CD4-positive, alpha-beta T cell (primary cell): Measurements from ENCODE around the gene MMP28. TPM values are rescaled to one million over a fixed set of nuclear protein-coding genes. Genes with fewer than 3 reads are reported as not detected.
A peak's percentile ranks its signal among the peaks of the same experiment; 100 is the strongest.

ENCODE experiments used
- ATAC-seq: fragments of 200-7000 bp; cut with Tn5 transposase; one replicate; pipeline ENCODE4 v1.10.0; 2022; ENCODE audit warnings: mild to moderate bottlenecking; ENCODE audit not compliant: poor library complexity
- CTCF ChIA-PET: fragments of 350-600 bp; sonication (Branson Sonifier 250); formaldehyde crosslinking; loops from one replicate; lab custom pipeline; 2021; ENCODE audit warnings: antibody characterized with exemption, inconsistent platforms; lab: Charles Lee
- POLR2A ChIA-PET: fragments of 350-600 bp; sonication (Branson Sonifier 250); formaldehyde crosslinking; loops from one replicate; lab custom pipeline; 2021; ENCODE audit warnings: antibody characterized with exemption, inconsistent platforms; lab: Charles Lee
- DNase-seq, 14 experiments: peaks; one replicate each; pipeline ENCODE4 v3.0.0-alpha.2; 2013 to 2020; ENCODE audit warnings: mixed read lengths in 2 of 14
- H3K27ac ChIP-seq, 2 donors: one replicate each; pipeline versions ENCODE4 v1.5.1 to v1.7.0; 2013; ENCODE audit warnings: low read length in 2 of 2, low read depth in 1 of 2, mild to moderate bottlenecking in 1 of 2
- H3K27me3 ChIP-seq, 2 experiments: 1 replicate in 1 of 2; 2 replicates in 1 of 2; pipeline versions ENCODE4 v1.6.1 to v1.7.0; 2013; ENCODE audit warnings: low read length in 2 of 2, control low read depth in 1 of 2, mild to moderate bottlenecking in 1 of 2, moderate library complexity in 1 of 2; ENCODE audit not compliant: insufficient read depth in 2 of 2, control insufficient read depth in 1 of 2
- H3K36me3 ChIP-seq: one replicate; pipeline ENCODE4 v1.6.1; 2013; ENCODE audit warnings: low read length, control low read depth; ENCODE audit not compliant: insufficient read depth
- H3K4me1 ChIP-seq: one replicate; pipeline ENCODE4 v1.6.1; 2013; ENCODE audit warnings: low read length, control low read depth; ENCODE audit not compliant: insufficient read depth
- H3K4me3 ChIP-seq: one replicate; pipeline ENCODE4 v1.5.1; 2013; ENCODE audit warnings: mild to moderate bottlenecking, low read length, moderate library complexity
- H3K9me3 ChIP-seq, 2 experiments: 1 replicate in 1 of 2; 2 replicates in 1 of 2; pipeline versions ENCODE4 v1.6.1 to v1.7.0; 2013; ENCODE audit warnings: low read length in 2 of 2, mild to moderate bottlenecking in 2 of 2, control low read depth in 1 of 2, moderate library complexity in 1 of 2; ENCODE audit not compliant: control insufficient read depth in 1 of 2, insufficient read depth in 1 of 2
- H3K27ac Mint-ChIP-seq: one replicate; pipeline ENCODE4 v1.8.0; 2020; ENCODE audit warnings: mixed read lengths
- H3K27me3 Mint-ChIP-seq: one replicate; pipeline ENCODE4 v1.8.0; 2021; ENCODE audit warnings: mixed read lengths
- H3K36me3 Mint-ChIP-seq: one replicate; pipeline ENCODE4 v1.8.0; 2021; ENCODE audit warnings: low read depth, mixed read lengths
- H3K4me1 Mint-ChIP-seq: one replicate; pipeline ENCODE4 v1.8.0; 2021; ENCODE audit warnings: low read depth, mixed read lengths
- H3K4me3 Mint-ChIP-seq: one replicate; pipeline ENCODE4 v1.8.0; 2020; ENCODE audit warnings: mild to moderate bottlenecking, mixed read lengths
- H3K9me3 Mint-ChIP-seq: one replicate; pipeline ENCODE4 v1.8.0; 2020; ENCODE audit warnings: mixed read lengths
- intact Hi-C, 2 experiments: fragments of 100-400 bp; cut with DNase I in 1 of 2; cut with micrococcal nuclease in 1 of 2; formaldehyde crosslinking; loops; one replicate each; pipeline versions ENCODE4 v1.15.1 to v1.9.0; 2023 to 2025; cut with DNase I, micrococcal nuclease
- total RNA-seq, 174 experiments: library from RNA in 2 of 174; stranded (reverse) in 2 of 174; gene quantifications; one replicate each; pipeline ENCODE4 v1.2.3 and lab custom pipeline; 2021 to 2026
- TF ChIP-seq, protein P1 (sequence below): fragments of 200-600 bp; IDR thresholded peaks from one replicate; pipeline ENCODE4 v1.8.0; 2022; ENCODE audit warnings: antibody characterized with exemption, mild to moderate bottlenecking

Gene MMP28
- total RNA-seq, 2 experiments from 2014 or later: 6.7 to 9.9 TPM

DNA sequence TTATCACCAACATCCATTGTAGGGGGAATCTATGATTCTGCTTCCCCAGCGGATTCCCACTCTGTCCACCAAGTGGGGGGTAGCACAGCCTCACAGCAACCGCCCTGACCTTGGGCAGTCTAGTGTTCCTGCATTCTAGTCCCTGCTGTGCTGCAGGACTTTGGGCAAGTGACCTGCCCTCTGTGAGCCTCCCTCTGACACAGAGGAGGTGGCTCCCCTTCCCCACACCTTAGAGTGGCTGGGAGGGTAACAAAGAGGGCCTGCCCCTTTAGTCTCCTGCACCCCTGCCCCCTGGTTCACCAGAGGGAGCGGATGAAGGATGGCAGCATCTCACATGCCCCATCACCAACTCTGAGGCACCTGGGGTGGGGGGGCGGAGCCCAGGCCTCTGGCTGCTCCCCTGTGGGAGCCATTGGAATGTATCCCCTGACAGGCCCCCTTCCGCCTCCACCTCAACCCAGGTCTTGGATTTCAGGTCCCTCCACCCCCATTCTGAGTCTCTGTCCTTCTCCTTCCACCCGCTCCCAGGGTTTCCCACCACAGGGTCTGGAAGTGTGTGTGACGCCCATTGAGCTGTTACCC, 52.5 kb downstream of the MMP28 start:
- no peak overlapping the region for H3K27ac ChIP-seq
- no peak overlapping the region for H3K27ac Mint-ChIP-seq
- H3K4me1 Mint-ChIP-seq: no peaks in the 10 kb centered on the region
- no peak for DNase-seq
- no peak overlapping the region for H3K4me3 ChIP-seq
- H3K4me3 Mint-ChIP-seq: no peak overlapping the region
- POLR2A ChIA-PET: no interaction called here
- H3K4me1 ChIP-seq: peaks cover 19% of the 10 kb centered on the region
- no peaks in the 10 kb centered on the region for H3K36me3 ChIP-seq
- TF ChIP-seq, protein P1, sequence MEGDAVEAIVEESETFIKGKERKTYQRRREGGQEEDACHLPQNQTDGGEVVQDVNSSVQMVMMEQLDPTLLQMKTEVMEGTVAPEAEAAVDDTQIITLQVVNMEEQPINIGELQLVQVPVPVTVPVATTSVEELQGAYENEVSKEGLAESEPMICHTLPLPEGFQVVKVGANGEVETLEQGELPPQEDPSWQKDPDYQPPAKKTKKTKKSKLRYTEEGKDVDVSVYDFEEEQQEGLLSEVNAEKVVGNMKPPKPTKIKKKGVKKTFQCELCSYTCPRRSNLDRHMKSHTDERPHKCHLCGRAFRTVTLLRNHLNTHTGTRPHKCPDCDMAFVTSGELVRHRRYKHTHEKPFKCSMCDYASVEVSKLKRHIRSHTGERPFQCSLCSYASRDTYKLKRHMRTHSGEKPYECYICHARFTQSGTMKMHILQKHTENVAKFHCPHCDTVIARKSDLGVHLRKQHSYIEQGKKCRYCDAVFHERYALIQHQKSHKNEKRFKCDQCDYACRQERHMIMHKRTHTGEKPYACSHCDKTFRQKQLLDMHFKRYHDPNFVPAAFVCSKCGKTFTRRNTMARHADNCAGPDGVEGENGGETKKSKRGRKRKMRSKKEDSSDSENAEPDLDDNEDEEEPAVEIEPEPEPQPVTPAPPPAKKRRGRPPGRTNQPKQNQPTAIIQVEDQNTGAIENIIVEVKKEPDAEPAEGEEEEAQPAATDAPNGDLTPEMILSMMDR: no peak
- H3K9me3 Mint-ChIP-seq: no peaks in the 10 kb centered on the region
- intact Hi-C loops: loop anchor here in 1 of 2 experiments (10.0 kb wide), 1 partner anchor 498 kb away; the partner anchor contains the start of gene SLFN5
- peaks cover 0 to 11% of the 10 kb centered on the region in 2 experiments for H3K9me3 ChIP-seq
- peaks cover 24 to 34% of the 10 kb centered on the region in 2 experiments for H3K27me3 ChIP-seq
- no peak for ATAC-seq
- peaks cover 44% of the 10 kb centered on the region for H3K27me3 Mint-ChIP-seq
- no peaks in the 10 kb centered on the region for H3K36me3 Mint-ChIP-seq
- CTCF ChIA-PET: interaction anchor here (1.4 kb wide), 1 partner anchor 21 kb away, joined by 4 read pairs; no protein-coding TSS in a partner anchor

DNA sequence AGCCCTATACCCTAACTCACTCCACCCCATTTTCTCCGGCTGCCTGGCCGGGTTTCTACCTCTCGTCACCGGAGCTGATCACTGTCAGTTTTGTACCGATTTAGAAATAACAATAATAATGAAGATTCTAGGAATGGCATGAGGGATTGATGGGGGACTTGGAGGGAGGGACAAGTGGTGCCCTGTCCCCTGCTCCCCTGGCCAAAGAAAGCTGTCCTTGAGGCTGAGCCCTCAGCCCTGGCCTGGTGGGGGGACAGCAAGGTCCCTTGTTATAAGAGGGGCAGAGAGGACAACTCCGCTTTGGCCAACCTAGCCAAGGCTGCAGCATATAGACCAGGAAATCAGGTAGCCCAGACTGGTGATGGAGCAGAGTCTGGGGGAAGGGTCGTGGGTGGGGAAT, 52.9 kb downstream of the MMP28 start:
- intact Hi-C loops: loop anchor here in 1 of 2 experiments (10.0 kb wide), 1 partner anchor 498 kb away; the partner anchor contains the start of gene SLFN5
- no peak overlapping the region for H3K4me3 Mint-ChIP-seq
- Histone ChIP-seq H3K27ac (no peak overlapping the region), H3K4me1 (peaks cover 17% of the 10 kb centered on the region), H3K27me3 (peaks cover 22 to 30% of the 10 kb centered on the region in 2 experiments), H3K9me3 (peaks cover 0 to 11% of the 10 kb centered on the region in 2 experiments), H3K4me3 (no peak overlapping the region), H3K36me3 (no peaks in the 10 kb centered on the region)
- ChIA-PET CTCF (no interaction called here), POLR2A (no interaction called here)
- H3K4me1 Mint-ChIP-seq: no peaks in the 10 kb centered on the region
- no peaks in the 10 kb centered on the region for H3K36me3 Mint-ChIP-seq
- DNase-seq: no peak
- peaks cover 41% of the 10 kb centered on the region for H3K27me3 Mint-ChIP-seq
- H3K27ac Mint-ChIP-seq: no peak overlapping the region
- no peaks in the 10 kb centered on the region for H3K9me3 Mint-ChIP-seq
- no peak for ATAC-seq
- TF ChIP-seq, protein P1: no peak

GRCh38 chr17:35740997-35741931, 54.2 kb downstream of the MMP28 start:
- ChIA-PET POLR2A (no interaction called here), CTCF (no interaction called here)
- Histone ChIP-seq H3K9me3 (peaks cover 0 to 11% of the 10 kb centered on the region in 2 experiments), H3K36me3 (no peaks in the 10 kb centered on the region), H3K4me3 (peak overlapping the region; percentile 19), H3K27ac (no peak overlapping the region), H3K27me3 (peaks cover 22 to 30% of the 10 kb centered on the region in 2 experiments), H3K4me1 (peaks cover 12% of the 10 kb centered on the region)
- TF ChIP-seq, protein P1: no peak
- no peaks in the 10 kb centered on the region for H3K4me1 Mint-ChIP-seq
- no peaks in the 10 kb centered on the region for H3K9me3 Mint-ChIP-seq
- intact Hi-C loops: loop anchor here in 1 of 2 experiments (10.0 kb wide), 1 partner anchor 496 kb away; the partner anchor contains the start of gene SLFN5
- H3K27me3 Mint-ChIP-seq: peaks cover 36% of the 10 kb centered on the region
- H3K4me3 Mint-ChIP-seq: peak overlapping the region; percentile 38
- ATAC-seq (peak; percentile 48), DNase-seq (peak in 4 of 14 experiments; percentile 5 to 27 (median 18))
- H3K27ac Mint-ChIP-seq: no peak overlapping the region
- H3K36me3 Mint-ChIP-seq: no peaks in the 10 kb centered on the region
